Right hindlimb (tissue), 1 donor: ENCODE measurements around the gene PHKA1.
"Not testable (repeated sequence)": the region's sequence is repeated elsewhere in the genome, so short reads cannot be mapped to it uniquely, and the experiment has no call there.

Experiments used
- DNase-seq: peaks from one replicate; pipeline ENCODE4 v3.0.0-alpha.2; 2018

The PHKA1 gene

GRCh38 chrX:72663737-72664136, 50.4 kb downstream of the PHKA1 start:
- DNase-seq, result no peak

GRCh38 chrX:72662020-72662747, 51.9 kb downstream of the PHKA1 start:
- no peak for DNase-seq

- DNase-seq, result no peak
Observed at GRCh38 chrX:72659723-72660122, 54.4 kb downstream of the PHKA1 start.

- DNase-seq, result no peak
Observed at GRCh38 chrX:72652082-72652481, 62.0 kb downstream of the PHKA1 start.

- DNase-seq, result no peak
Observed at GRCh38 chrX:72644946-72645345, 69.2 kb downstream of the PHKA1 start.

GRCh38 chrX:72641611-72642010, 72.5 kb downstream of the PHKA1 start:
- DNase-seq, result no peak

- no peak for DNase-seq
Observed at GRCh38 chrX:72635930-72636329, 78.2 kb downstream of the PHKA1 start.

- DNase-seq, result no peak
Observed at GRCh38 chrX:72634331-72634730, 79.8 kb downstream of the PHKA1 start.

- no peak for DNase-seq
Observed at GRCh38 chrX:72630185-72630584, 83.9 kb downstream of the PHKA1 start.

- no peak for DNase-seq
Observed at GRCh38 chrX:72624194-72624593, 89.9 kb downstream of the PHKA1 start.

GRCh38 chrX:72621625-72622485, 92.3 kb downstream of the PHKA1 start:
- DNase-seq, result no peak

GRCh38 chrX:72621163-72621562, 92.9 kb downstream of the PHKA1 start:
- no peak for DNase-seq

GRCh38 chrX:72620550-72621145, 93.5 kb downstream of the PHKA1 start:
- no peak for DNase-seq

- DNase-seq, result no peak
Observed at GRCh38 chrX:72609313-72609712, 104.8 kb downstream of the PHKA1 start.

- no peak for DNase-seq
Observed at GRCh38 chrX:72604705-72605104, 109.4 kb downstream of the PHKA1 start.

- DNase-seq, result no peak
Observed at GRCh38 chrX:72604112-72604511, 110.0 kb downstream of the PHKA1 start.

- DNase-seq, result not testable (repeated sequence)
Observed at GRCh38 chrX:72591038-72591437, 123.1 kb downstream of the PHKA1 start.

GRCh38 chrX:72584163-72584562, 129.9 kb downstream of the PHKA1 start:
- no peak for DNase-seq

- DNase-seq, result no peak
Observed at GRCh38 chrX:72576141-72576894, 137.8 kb downstream of the PHKA1 start.

GRCh38 chrX:72573158-72573511, 141.0 kb downstream of the PHKA1 start:
- DNase-seq, result no peak

GRCh38 chrX:72572248-72573157, 141.6 kb downstream of the PHKA1 start, which contains the start of gene HDAC8:
Gene HDAC8 (minus strand): TSS chrX:72572843. CDS start chrX:72572761, 82 bp downstream.
- DNase-seq, result peak; percentile 83

- no peak for DNase-seq
Observed at GRCh38 chrX:72569786-72570185, 144.3 kb downstream of the PHKA1 start.
